Stimulated activated naive CD4-positive, alpha-beta T cell treated with Interleukin-2 at 50 U/mL for 16 hours (primary cell): ENCODE data around the gene ANO1.

Experiments used
- DNase-seq: peaks from one replicate; lab custom pipeline; 2025; lab: John Stamatoyannopoulos, UW

Gene ANO1

GRCh38 chr11:70050243-70050642, 27.9 kb upstream of the ANO1 start:
- DNase-seq: no peak

DNA sequence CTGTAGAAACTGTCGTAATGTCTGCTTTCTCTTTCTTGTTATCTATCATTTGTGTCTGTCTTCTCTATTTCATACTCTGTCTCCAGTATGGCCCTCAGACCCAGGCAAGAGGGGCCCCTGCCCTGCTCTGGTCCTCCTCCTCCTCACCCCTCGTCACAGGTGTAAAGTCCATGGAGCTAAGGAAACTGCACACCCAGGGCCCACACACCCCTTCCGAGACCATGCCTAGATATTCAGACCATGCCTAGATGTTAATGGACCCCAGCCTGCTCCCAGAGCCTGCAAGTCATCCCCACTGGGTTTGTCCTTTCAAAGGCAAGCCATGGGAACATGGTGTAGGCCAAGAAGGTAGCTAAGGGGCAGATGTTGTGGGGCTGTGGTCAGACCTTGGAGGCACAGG, 24.1 kb upstream of the ANO1 start:
- DNase-seq: no peak

DNA sequence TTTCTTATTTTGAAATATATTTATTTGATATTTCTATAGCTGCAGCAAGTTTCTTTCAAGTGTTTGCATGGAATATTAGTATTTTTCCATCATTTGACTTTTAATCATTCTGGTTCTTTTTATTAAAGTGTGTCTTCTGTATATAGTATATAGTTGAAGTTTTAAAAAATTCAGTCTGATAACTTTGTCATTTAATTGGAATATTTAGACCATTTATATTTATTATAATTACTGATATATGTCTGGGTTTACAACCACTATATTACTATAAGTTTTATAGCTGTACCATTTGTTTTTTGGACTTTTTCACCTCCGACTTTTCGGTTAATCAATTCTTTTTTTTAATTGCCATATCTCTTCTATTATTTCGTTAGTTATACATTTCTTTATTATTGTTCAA, 22.7 kb upstream of the ANO1 start:
- no peak for DNase-seq

DNA sequence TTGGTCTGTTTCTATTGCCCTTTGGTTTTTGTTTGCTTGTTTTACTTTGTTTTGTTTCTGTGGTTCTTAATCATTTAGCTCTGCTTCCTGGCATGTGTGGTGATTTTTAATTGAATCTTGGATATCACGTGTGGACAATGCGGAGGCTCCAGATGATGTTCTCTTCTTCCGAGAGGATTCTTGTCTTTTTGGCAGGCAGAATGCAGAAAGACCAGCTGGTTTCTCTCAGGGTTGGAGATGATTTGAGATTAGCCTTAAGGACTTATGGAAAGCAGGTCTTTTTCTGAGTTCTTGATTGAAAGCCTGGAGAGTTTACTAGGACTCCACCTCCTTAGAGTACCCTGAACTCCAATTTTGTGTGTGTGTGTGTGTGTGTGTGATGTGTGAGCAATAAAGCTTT, 21.0 kb upstream of the ANO1 start:
- DNase-seq: no peak

GRCh38 chr11:70059971-70060370, 18.1 kb upstream of the ANO1 start:
- DNase-seq: no peak

DNA sequence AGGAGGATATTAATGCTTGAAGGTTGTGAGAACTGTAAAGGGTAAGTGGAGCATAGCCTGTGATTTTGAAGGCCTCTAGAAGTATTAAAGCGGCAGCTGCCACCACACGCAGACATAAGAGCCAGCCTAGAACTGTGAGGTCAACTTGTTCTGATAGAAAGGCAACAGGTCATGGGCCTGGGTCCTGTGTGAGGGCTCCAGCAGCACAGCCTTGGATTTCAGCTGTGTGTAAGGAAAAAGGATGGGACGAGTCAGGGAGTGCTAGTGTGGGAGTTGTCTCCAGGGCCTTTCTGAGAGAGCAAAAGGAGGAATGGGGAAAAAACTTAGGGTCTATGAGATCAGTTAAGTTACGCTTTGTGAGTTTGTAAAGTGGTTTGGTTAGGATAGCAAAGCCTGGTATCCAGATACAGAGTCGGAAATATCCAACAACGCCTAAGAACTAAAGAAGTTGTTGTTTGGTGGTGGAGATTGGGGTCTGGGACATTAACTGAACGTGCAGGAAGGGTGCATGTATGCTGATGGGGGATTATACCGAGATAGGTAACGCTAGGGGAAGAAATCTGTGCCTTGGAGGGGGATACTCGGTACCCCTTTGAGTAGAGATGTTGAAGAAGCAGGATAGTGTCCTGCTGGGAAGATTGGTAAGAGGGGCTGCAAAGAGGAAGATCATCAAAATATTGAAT, 17.4 kb upstream of the ANO1 start:
- DNase-seq: no peak

DNA sequence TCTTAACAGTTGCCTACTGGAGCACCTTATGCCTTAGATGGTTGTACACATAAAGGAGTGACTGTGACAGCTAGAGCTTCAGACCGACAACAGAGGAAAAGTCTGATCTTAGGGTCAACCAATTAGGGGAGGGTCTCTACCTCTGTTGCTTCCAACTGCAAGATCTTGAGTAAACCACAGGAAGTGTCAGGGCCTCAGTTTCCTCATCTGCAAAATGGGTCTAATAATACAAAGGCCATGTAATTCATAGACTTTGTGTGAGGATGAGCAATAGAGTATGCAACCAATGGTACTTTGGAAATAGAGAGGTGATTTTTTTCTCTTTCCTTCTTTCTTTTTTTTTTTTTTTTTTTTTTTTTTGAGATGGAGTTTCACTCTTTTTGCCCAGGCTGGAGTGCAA, 16.4 kb upstream of the ANO1 start:
- no peak for DNase-seq

DNA sequence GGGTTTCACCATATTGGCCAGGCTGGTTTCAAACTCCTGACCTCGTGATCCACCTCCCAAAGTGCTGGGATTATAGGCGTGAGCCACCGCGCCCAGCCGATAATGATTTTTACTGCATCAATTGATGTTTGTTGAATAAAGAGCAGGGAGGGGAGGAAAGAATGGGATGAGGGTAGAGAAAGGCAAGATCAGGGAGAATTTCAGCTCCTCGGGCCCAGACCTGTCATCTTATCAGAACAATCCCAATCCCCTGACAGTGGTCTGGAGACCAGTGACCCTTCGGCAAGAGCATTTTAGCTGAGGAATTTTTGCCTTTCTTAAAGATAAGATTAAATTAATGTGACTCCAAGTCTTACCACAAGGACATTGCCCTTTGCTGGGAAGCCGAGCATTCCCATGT, 15.0 kb upstream of the ANO1 start:
- no peak for DNase-seq

DNA sequence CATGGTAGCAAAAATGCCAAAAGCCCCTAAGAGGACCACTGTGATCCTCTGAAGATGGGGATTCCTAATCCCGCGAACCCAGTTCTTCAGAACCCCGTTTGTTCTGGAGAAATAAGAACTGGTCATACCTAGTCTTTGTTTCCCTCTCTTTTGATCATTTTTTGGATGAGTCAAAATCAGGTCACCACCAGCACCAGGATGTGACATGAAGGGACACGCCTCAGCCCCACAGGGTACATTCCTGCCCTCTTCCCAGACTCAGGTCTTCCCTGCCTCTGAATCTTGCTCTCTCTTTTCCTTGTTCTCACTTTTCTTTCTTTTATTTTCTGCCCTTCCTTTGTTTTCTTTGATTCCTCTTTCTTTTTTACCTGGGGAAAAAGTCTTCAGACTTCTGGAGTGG, 14.6 kb upstream of the ANO1 start:
- no peak for DNase-seq

- DNase-seq: no peak
Observed at GRCh38 chr11:70064008-70064725, 13.9 kb upstream of the ANO1 start.

DNA sequence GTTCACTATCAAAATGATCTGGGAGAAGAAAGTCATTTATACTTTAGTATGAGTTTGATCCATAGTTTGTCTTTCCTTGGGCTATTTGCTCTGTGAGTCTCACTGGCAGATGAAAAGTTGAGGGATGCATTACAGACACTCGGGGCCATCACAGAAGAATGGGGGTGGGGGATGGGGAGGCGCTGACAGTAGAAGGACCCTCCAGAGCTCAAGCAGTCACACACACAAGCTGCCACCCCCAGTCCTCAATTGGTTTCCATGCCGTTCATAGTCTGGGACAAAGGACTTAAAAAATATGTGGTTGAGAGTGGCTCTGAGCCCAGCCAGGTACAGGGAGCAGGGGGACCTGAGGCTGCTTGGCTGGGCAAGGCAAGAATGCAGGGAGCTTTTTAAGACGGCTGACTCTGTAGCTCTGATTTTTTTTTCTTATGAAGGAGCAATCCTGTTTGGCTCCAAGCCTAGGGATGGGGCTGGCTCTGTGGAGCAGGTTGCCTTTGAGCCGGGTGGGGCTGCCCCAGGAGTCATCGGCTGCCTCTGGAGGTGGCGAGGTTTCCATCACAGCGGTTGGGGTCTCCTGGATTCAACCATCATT, 13.3 kb upstream of the ANO1 start:
- DNase-seq: no peak

DNA sequence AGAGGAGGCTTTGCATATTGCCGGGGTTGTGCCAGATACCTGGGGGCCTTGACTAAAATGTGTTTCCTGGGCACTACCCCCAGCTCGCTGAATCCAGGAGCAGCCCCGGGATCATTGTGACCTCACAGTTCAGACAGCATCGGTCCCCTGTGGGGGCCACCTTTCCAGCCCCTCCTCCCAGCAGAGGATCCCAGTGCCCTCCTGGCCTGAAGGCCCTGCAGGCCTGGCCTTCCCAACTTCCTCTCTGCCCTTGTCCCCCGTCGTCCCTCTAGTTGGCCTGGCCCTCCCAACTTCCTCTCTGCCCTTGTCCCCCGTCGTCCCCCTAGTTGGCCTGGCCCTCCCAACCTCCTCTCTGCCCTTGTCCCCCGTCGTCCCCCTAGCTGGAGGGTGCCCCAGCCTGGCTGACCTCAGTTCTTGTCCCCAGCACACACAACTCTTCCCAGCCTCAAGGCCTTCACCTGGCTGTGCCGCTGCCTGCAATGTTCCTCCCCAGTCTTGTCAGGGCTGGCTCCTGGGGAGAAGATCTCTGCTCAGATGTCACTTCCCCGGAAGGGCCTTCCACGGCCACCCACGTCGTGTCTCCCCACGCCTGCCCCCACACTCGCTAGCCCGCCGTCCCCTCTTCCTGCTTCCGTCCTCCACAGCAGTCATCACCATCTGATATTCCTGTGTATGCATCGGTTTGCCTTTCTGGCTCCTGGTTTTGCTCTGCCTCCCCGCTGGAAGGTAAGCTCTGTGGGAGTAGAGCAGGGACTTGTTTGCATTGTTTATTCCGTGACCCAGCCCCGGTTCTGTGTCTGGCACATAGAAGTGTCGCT, 12.6 kb upstream of the ANO1 start:
- DNase-seq: no peak

GRCh38 chr11:70066136-70066520, 12.0 kb upstream of the ANO1 start:
- DNase-seq: no peak

DNA sequence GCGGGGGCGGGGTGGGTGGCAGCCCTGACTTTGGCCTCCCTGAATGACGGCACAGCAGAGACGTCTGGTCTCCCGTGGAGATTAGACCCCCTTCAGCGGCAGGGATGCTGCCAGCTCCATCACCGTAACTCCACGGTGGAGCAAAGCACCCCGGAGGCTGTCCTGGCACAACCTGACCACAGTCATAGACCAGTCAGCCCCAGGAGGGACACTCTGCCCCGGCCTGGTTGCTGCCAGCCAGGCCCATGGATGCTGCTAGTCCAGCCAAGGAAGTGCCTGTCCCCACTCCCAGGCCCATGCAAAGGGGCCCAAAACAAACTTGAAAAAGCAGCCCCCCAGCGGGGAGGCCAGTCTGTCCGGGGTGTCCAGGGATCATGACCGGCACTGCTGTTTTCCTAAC, 11.5 kb upstream of the ANO1 start:
- no peak for DNase-seq

DNA sequence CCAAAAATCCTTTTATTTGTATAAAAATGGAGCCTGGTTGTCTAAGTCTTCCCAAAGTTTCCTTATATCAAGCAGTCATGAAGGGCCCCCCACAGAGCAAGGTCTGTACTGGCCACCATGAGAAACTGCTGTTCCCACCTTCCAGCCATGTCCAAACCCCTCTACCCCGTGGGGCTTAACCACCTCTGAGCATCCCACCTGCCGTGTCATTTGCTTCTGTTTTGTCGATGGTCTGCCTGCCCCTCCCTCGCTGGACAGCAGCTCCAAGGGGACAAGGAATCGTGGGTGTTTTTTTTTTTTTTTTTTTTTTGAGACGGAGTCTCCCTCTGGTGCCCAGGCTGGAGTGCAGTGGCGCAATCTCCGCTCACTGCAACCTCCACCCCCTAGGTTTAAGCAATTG, 11.1 kb upstream of the ANO1 start:
- DNase-seq: no peak

- DNase-seq: no peak
Observed at GRCh38 chr11:70067591-70068341, 10.4 kb upstream of the ANO1 start.

GRCh38 chr11:70068345-70068744, 9.8 kb upstream of the ANO1 start:
- no peak for DNase-seq

DNA sequence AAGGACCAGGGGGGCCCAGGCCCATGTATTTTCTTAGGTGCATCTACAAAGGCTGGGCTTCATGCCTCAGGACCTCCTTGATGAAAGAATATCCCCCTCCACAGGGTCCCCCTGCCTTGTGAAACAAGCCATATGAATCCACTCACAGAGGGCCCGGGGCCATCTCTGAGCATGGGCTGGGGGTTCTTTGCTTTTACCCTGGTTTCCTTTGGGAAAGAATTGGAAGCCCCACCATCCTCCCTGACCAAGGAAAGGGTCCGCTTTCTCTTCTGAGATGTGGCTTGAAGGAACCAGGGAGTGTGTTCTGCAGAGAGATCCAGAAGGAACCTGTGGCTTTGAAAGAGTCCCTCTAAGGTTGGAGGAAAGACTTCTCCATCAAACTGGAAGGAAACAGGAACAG, 9.2 kb upstream of the ANO1 start:
- no peak for DNase-seq

- DNase-seq: no peak
Observed at GRCh38 chr11:70070706-70071105, 7.4 kb upstream of the ANO1 start.

DNA sequence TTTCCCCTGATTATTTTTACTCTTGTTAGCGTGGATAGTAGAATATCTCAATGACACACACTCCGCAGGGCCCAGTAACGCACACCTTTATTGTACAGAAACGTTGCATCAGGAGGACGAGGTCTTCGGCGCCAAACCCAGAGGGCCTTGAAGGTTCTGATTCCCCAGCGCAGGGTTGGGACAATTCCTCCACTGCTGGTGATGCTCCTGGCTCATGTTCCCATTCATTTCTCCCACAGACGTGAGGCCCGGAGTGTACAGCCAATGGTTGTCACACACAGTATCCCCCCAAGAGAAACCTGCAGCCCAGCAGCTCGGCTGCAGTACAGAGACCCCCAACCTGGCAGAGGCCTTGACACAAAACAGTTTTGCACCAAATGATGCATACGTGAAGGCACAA, 6.1 kb upstream of the ANO1 start:
- no peak for DNase-seq

DNA sequence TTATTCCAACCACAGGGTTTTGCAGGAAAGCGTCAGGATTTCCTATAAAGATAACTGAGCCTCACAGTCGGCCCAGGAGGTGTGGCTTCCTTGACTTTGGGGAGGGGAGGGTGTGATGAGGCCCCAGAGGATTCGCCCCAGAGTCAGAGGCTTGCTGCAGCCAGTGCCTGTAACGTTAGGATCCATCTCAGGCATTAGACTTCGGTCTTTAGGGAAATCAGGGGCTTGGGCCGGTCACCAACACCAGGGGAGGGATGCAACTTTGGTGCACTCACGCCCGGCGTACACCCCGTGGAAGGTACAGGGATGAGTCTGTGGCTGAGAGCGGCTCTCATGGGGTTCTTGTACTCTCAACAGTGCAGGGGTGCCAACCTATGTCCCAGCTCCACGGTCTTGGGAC, 5.7 kb upstream of the ANO1 start:
- DNase-seq: no peak
